Measurements from ENCODE around the gene SLC17A7.

The SLC17A7 gene

GRCh38 chr19:49425922-49426592, 15.3 kb downstream of the SLC17A7 start:
- in situ Hi-C loops (cut with MboI; ENCODE audit: low sequenced_read_pairs, unreplicated experiment): loop anchor here (25.0 kb wide), 1 partner anchor 164 kb away; no protein-coding TSS in a partner anchor
- DNase-seq (ENCODE audit: low spot score): peak; percentile 38

GRCh38 chr19:49425178-49425577, 16.1 kb downstream of the SLC17A7 start, which contains the start of gene GFY:
Gene GFY (plus strand): TSS chr19:49425388. CDS start chr19:49426431, 1,043 bp downstream.
- in situ Hi-C loops (cut with MboI; ENCODE audit: low sequenced_read_pairs, unreplicated experiment): loop anchor here (25.0 kb wide), 1 partner anchor 163 kb away; no protein-coding TSS in a partner anchor
- DNase-seq (ENCODE audit: low spot score): no peak
- no peak for TF ChIP-seq CTCF (IDR thresholded peaks at IDR 0.05; ENCODE audit: borderline replicate concordance, control extremely low read depth, extremely low read depth, insufficient read depth, missing control alignments)

More at GRCh38 chr19:49425922-49426592, 15.3 kb downstream of the SLC17A7 start:
- no peak for TF ChIP-seq CTCF (IDR thresholded peaks at IDR 0.05; ENCODE audit: borderline replicate concordance, control extremely low read depth, extremely low read depth, insufficient read depth, missing control alignments)

- no peak for TF ChIP-seq CTCF (IDR thresholded peaks at IDR 0.05; ENCODE audit: borderline replicate concordance, control extremely low read depth, extremely low read depth, insufficient read depth, missing control alignments)
- in situ Hi-C loops (cut with MboI; ENCODE audit: low sequenced_read_pairs, unreplicated experiment): no loop called here
- DNase-seq (ENCODE audit: low spot score): no peak
Observed at GRCh38 chr19:49423985-49424303, 17.4 kb downstream of the SLC17A7 start.

- TF ChIP-seq CTCF (IDR thresholded peaks at IDR 0.05; ENCODE audit: borderline replicate concordance, control extremely low read depth, extremely low read depth, insufficient read depth, missing control alignments): no peak
- DNase-seq (ENCODE audit: low spot score): no peak
- in situ Hi-C loops (cut with MboI; ENCODE audit: low sequenced_read_pairs, unreplicated experiment): no loop called here
Observed at GRCh38 chr19:49423071-49423984, 18.0 kb downstream of the SLC17A7 start, which contains the start of gene PTH2. Gene PTH2 (minus strand): TSS chr19:49423441. CDS start chr19:49423339, 102 bp downstream.

GRCh38 chr19:49422407-49423070, 18.8 kb downstream of the SLC17A7 start:
- peak; percentile 66 for DNase-seq (ENCODE audit: low spot score)
- in situ Hi-C loops (cut with MboI; ENCODE audit: low sequenced_read_pairs, unreplicated experiment): no loop called here
- peak; percentile 44 for TF ChIP-seq CTCF (IDR thresholded peaks at IDR 0.05; ENCODE audit: borderline replicate concordance, control extremely low read depth, extremely low read depth, insufficient read depth, missing control alignments)

GRCh38 chr19:49421878-49422202, 19.5 kb downstream of the SLC17A7 start:
- in situ Hi-C loops (cut with MboI; ENCODE audit: low sequenced_read_pairs, unreplicated experiment): no loop called here
- DNase-seq (ENCODE audit: low spot score): no peak
- no peak for TF ChIP-seq CTCF (IDR thresholded peaks at IDR 0.05; ENCODE audit: borderline replicate concordance, control extremely low read depth, extremely low read depth, insufficient read depth, missing control alignments)

Data from GM13976 (cell line).